CD14-positive monocyte (primary cell): ENCODE data around the gene RELT. TPM values are rescaled to one million over a fixed set of nuclear protein-coding genes. Genes with fewer than 3 reads are reported as not detected.

Source experiments
- DNase-seq, 3 donors: peaks; one replicate each; pipeline ENCODE4 v3.0.0-alpha.2; 2011 to 2022
- H2AFZ ChIP-seq: 2 replicates; pipeline ENCODE4 v1.6.0; 2012; ENCODE audit warnings: mild to moderate bottlenecking, low read depth, low read length, inconsistent platforms; ENCODE audit not compliant: insufficient read depth, poor library complexity, severe bottlenecking
- H3K27ac ChIP-seq, 2 donors: 1 replicate in 1 of 2; 2 replicates in 1 of 2; pipeline ENCODE4 v1.5.1; 2012 to 2013; ENCODE audit warnings: low read length in 2 of 2, control low read depth in 1 of 2, inconsistent platforms in 1 of 2, low read depth in 1 of 2, mild to moderate bottlenecking in 1 of 2
- H3K27me3 ChIP-seq, 2 donors: one replicate each; pipeline versions ENCODE4 v1.6.0 to v1.6.1; 2011 to 2013; ENCODE audit warnings: low read length in 2 of 2; ENCODE audit not compliant: control insufficient read depth in 2 of 2, insufficient read depth in 2 of 2
- H3K36me3 ChIP-seq, 2 donors: replicated peaks in 1 of 2; 1 replicate in 1 of 2; 2 replicates in 1 of 2; pipeline versions ENCODE4 v1.5.1 to v1.6.1; 2012 to 2013; ENCODE audit warnings: low read length in 2 of 2, control low read depth in 1 of 2, inconsistent platforms in 1 of 2, mild to moderate bottlenecking in 1 of 2; ENCODE audit not compliant: insufficient read depth in 2 of 2, control insufficient read depth in 1 of 2
- H3K4me1 ChIP-seq, 2 donors: 1 replicate in 1 of 2; 2 replicates in 1 of 2; pipeline versions ENCODE4 v1.5.1 to v1.6.1; 2012 to 2013; ENCODE audit warnings: low read length in 2 of 2, control low read depth in 1 of 2, inconsistent platforms in 1 of 2, mild to moderate bottlenecking in 1 of 2, moderate library complexity in 1 of 2; ENCODE audit not compliant: insufficient read depth in 2 of 2, control insufficient read depth in 1 of 2
- H3K4me2 ChIP-seq: replicated peaks from 2 replicates; pipeline ENCODE3; 2012; ENCODE audit warnings: low read length, moderate library complexity, mild to moderate bottlenecking; ENCODE audit not compliant: poor library complexity, severe bottlenecking; ENCODE audit errors: extremely low read depth
- H3K4me3 ChIP-seq, 3 experiments: fragments of 200-600 bp in 1 of 3; sonication (generic) in 1 of 3; replicated peaks in 1 of 3; 1 replicate in 2 of 3; 2 replicates in 1 of 3; pipeline ENCODE4 v1.5.1; 2011 to 2013; ENCODE audit warnings: low read length in 3 of 3, mild to moderate bottlenecking in 3 of 3, control low read depth in 2 of 3, low read depth in 2 of 3, inconsistent platforms in 1 of 3, moderate library complexity in 1 of 3
- H3K79me2 ChIP-seq: 2 replicates; pipeline ENCODE4 v1.6.0; 2012; ENCODE audit warnings: mild to moderate bottlenecking, control low read depth, inconsistent platforms, low read length, moderate library complexity; ENCODE audit not compliant: insufficient read depth
- H3K9ac ChIP-seq: 2 replicates; pipeline ENCODE4 v1.6.0; 2017; ENCODE audit warnings: low read length, mild to moderate bottlenecking; ENCODE audit not compliant: insufficient read depth, poor library complexity, severe bottlenecking
- H3K9me3 ChIP-seq, 2 donors: replicated peaks in 1 of 2; 1 replicate in 1 of 2; 2 replicates in 1 of 2; pipeline versions ENCODE4 v1.5.1 to v1.6.1; 2012 to 2013; ENCODE audit warnings: low read length in 2 of 2, control low read depth in 1 of 2; ENCODE audit not compliant: control insufficient read depth in 1 of 2, insufficient read depth in 1 of 2
- H4K20me1 ChIP-seq: 2 replicates; pipeline ENCODE4 v1.6.0; 2012; ENCODE audit warnings: mild to moderate bottlenecking, low read length, control low read depth, moderate library complexity; ENCODE audit not compliant: insufficient read depth
- H3K27ac Mint-ChIP-seq, 7 donors: one replicate each; pipeline ENCODE4 v1.8.0; 2020; ENCODE audit warnings: mild to moderate bottlenecking in 7 of 7, mixed read lengths in 7 of 7, moderate library complexity in 6 of 7, inconsistent platforms in 2 of 7
- H3K27me3 Mint-ChIP-seq, 3 donors: one replicate each; pipeline ENCODE4 v1.8.0; 2021 to 2022; ENCODE audit warnings: low read depth in 3 of 3, mild to moderate bottlenecking in 3 of 3, mixed read lengths in 3 of 3, moderate library complexity in 3 of 3, inconsistent platforms in 1 of 3
- H3K36me3 Mint-ChIP-seq, 2 donors: one replicate each; pipeline ENCODE4 v1.8.0; 2020; ENCODE audit warnings: mixed read lengths in 2 of 2, inconsistent platforms in 1 of 2, mild to moderate bottlenecking in 1 of 2
- H3K4me1 Mint-ChIP-seq: one replicate; pipeline ENCODE4 v1.8.0; 2020; ENCODE audit warnings: mild to moderate bottlenecking, mixed read lengths
- H3K4me3 Mint-ChIP-seq, 2 donors: one replicate each; pipeline ENCODE4 v1.8.0; 2020; ENCODE audit warnings: mild to moderate bottlenecking in 2 of 2, mixed read lengths in 2 of 2, moderate library complexity in 1 of 2
- H3K9me3 Mint-ChIP-seq, 7 donors: one replicate each; pipeline ENCODE4 v1.8.0; 2020 to 2022; ENCODE audit warnings: mixed read lengths in 7 of 7, mild to moderate bottlenecking in 6 of 7, moderate library complexity in 6 of 7, inconsistent platforms in 2 of 7
- CTCF ChIP-seq: fragments of 200-600 bp; IDR thresholded peaks from one replicate; pipeline ENCODE4 v1.8.0; 2022; ENCODE audit warnings: antibody characterized with exemption, mild to moderate bottlenecking
- WGBS: methylation state at CpG from one replicate; pipeline ENCODE4 v1.1.5; 2013; ENCODE audit warnings: missing lambda C conversion rate; ENCODE audit not compliant: insufficient coverage; 5-methylcytosine and 5-hydroxymethylcytosine counted together
- intact Hi-C, 2 donors: fragments of 100-400 bp; cut with micrococcal nuclease; formaldehyde crosslinking; loops; one replicate each; pipeline versions ENCODE4 v1.15.0 to v1.15.1; 2023
- polyA plus RNA-seq, 3 donors: library from polyadenylated mRNA; depleted of rRNA in 1 of 3; unstranded in 2 of 3; stranded (reverse) in 1 of 3; fragments of 300-500 nt in 2 of 3; fragments of >200 nt in 1 of 3; fragmentation: Illumina TruSeq in 2 of 3; gene quantifications; 1 replicate in 2 of 3; 2 replicates in 1 of 3; pipeline ENCODE4 v1.2.3, GENCODE V29; 2012 to 2021

Gene RELT
- polyA plus RNA-seq, 3 donors, result 16.4 to 265 (median 27.3) TPM

DNA sequence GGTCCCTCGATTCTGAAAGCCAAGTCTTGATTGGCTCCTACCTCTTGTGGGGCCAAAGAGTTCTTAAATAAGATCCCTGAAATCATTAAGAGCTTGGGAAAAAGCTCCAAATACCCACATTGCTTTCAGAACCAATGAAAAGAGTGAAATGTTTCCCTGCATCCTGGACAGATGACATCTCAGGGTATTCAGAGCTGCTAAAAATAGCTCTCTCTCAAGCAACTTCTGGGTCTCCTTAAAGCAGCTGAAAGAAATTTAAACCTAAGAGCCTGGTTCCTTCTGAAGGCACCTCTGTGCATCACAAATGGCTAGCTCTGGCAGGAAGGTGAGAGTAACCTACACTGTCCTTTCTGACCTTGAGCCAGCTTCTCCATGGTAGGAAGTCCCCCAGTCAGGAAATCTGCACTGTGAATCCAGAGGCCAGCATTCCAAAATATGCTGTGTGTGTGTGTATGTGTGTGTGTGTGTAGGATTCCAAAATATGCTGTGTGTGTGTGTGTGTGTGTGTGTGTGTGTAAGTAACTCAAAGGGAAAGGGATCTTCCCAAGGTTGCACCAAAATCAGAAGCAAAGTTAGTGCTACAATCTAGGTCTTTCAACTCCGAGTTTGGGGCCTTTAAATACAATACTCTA, 50.1 kb downstream of the RELT start:
- intact Hi-C loops, result loop anchor here (10.0 kb wide), 2 partner anchors 48 to 168 kb away; partner anchors contain the start of gene FAM168A (in 1 of the 2)
- H4K20me1 ChIP-seq, result peaks cover 20% of the 10 kb centered on the region
- DNase-seq, result no peak
- WGBS, result 100% methylated on average over 1 of the region's 2 CpGs
- H3K27ac ChIP-seq, result peak overlapping the region in 1 of 2 donors; percentile 75
- H3K27me3 ChIP-seq, result no peaks in the 10 kb centered on the region
- H3K79me2 ChIP-seq, result peaks cover 4% of the 10 kb centered on the region
- Mint-ChIP-seq H3K27ac (peak overlapping the region; percentile 4 to 96 (median 67)), H3K27me3 (no peaks in the 10 kb centered on the region), H3K36me3 (peaks cover 14 to 17% of the 10 kb centered on the region in 2 donors), H3K4me3 (no peak overlapping the region), H3K9me3 (no peaks in the 10 kb centered on the region), H3K4me1 (peaks cover 66% of the 10 kb centered on the region)
- peaks cover 2 to 5% of the 10 kb centered on the region in 2 donors for H3K36me3 ChIP-seq
- no peaks in the 10 kb centered on the region for H3K9me3 ChIP-seq
- TF ChIP-seq CTCF, result no peak
- peaks cover 46 to 49% of the 10 kb centered on the region in 2 donors for H3K4me1 ChIP-seq
- no peak overlapping the region for H3K4me3 ChIP-seq
- no peak overlapping the region for H3K9ac ChIP-seq
- no peak overlapping the region for H2AFZ ChIP-seq
- no peak overlapping the region for H3K4me2 ChIP-seq

DNA sequence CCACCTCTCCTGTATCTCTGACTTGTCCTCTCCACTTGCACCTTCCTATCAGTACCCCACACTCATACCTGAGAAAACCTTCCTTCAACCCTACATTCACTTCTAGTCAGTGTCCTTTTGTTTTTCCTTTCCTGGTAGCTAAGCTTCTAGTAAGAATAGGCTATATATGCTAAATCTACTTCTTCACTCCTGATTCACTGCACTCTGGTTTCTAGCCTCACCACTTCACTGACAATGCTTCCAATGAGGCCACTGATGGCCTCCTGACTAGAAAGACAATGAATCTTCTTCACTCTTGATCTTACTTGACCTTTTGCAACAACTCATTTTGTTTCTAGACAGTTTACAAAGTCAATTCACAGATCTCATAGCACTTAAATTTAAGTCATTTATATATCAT, 52.0 kb downstream of the RELT start:
- no peak overlapping the region for H3K4me3 ChIP-seq
- H3K4me3 Mint-ChIP-seq, result no peak overlapping the region
- intact Hi-C loops, result loop anchor here (10.0 kb wide), 2 partner anchors 47 to 167 kb away; partner anchors contain the start of gene FAM168A (in 1 of the 2)
- no peaks in the 10 kb centered on the region for H3K9me3 Mint-ChIP-seq
- H3K27me3 ChIP-seq, result no peaks in the 10 kb centered on the region
- H3K79me2 ChIP-seq, result no peaks in the 10 kb centered on the region
- no peak overlapping the region for H3K4me2 ChIP-seq
- TF ChIP-seq CTCF, result no peak
- H3K4me1 Mint-ChIP-seq, result peaks cover 51% of the 10 kb centered on the region
- H3K27ac Mint-ChIP-seq, result no peak overlapping the region
- no peak overlapping the region for H3K27ac ChIP-seq
- H3K4me1 ChIP-seq, result peaks cover 34 to 35% of the 10 kb centered on the region in 2 donors
- no peaks in the 10 kb centered on the region for H3K27me3 Mint-ChIP-seq
- H4K20me1 ChIP-seq, result peaks cover 9% of the 10 kb centered on the region
- DNase-seq, result no peak
- H3K9ac ChIP-seq, result no peak overlapping the region
- H2AFZ ChIP-seq, result no peak overlapping the region
- peaks cover 0 to 2% of the 10 kb centered on the region in 2 donors for H3K36me3 ChIP-seq
- peaks cover 12 to 14% of the 10 kb centered on the region in 2 donors for H3K36me3 Mint-ChIP-seq
- no peaks in the 10 kb centered on the region for H3K9me3 ChIP-seq
